PFSK-1 (cell line): ENCODE data around the gene LRBA.

Experiments
- FOXP2 ChIP-seq: optimal IDR thresholded peaks from 2 replicates; pipeline ENCODE3; 2011; ENCODE audit warnings: borderline replicate concordance, control low read depth, inconsistent platforms; ENCODE audit not compliant: insufficient read depth; ENCODE audit errors: extremely low read length, extremely low read depth
- POLR2AphosphoS5 ChIP-seq: IDR thresholded peaks from 2 replicates; pipeline ENCODE4 v1.6.1; 2012; ENCODE audit warnings: low read depth, mild to moderate bottlenecking, control low read depth, low read length, moderate library complexity
- REST ChIP-seq, 2 experiments: IDR thresholded peaks; 2 replicates each; pipeline versions ENCODE4 v1.6.1 to v1.8.0; 2011 to 2012; ENCODE audit warnings: low read depth in 2 of 2, low read length in 2 of 2, control low read depth in 1 of 2, inconsistent platforms in 1 of 2, mild to moderate bottlenecking in 1 of 2, moderate library complexity in 1 of 2; ENCODE audit not compliant: insufficient read depth in 1 of 2
- SIN3A ChIP-seq: IDR thresholded peaks from 2 replicates; pipeline ENCODE4 v1.6.1; 2012; ENCODE audit warnings: mild to moderate bottlenecking, low read length, moderate library complexity, borderline replicate concordance; ENCODE audit not compliant: insufficient read depth
- TAF1 ChIP-seq: IDR thresholded peaks from 2 replicates; pipeline ENCODE4 v1.6.1; 2012; ENCODE audit warnings: low read length, control low read depth, borderline replicate concordance; ENCODE audit not compliant: insufficient read depth

Gene LRBA

GRCh38 chr4:150578745-150579501 is 436.2 kb downstream of the LRBA start:
- TF ChIP-seq POLR2AphosphoS5 (no peak), REST (IDR thresholded peaks at IDR 0.05; ENCODE audit: insufficient read depth in 1 of 2, low read depth in 2 of 2, low read length in 2 of 2) (no peak), FOXP2 (no peak), SIN3A (no peak), TAF1 (no peak)

- TF ChIP-seq SIN3A: no peak
- no peak for TF ChIP-seq TAF1
- no peak for TF ChIP-seq REST (IDR thresholded peaks at IDR 0.05; ENCODE audit: insufficient read depth in 1 of 2, low read depth in 2 of 2, low read length in 2 of 2)
- TF ChIP-seq POLR2AphosphoS5: no peak
- TF ChIP-seq FOXP2: no peak
Measured at GRCh38 chr4:150577796-150578195, 437.3 kb downstream of the LRBA start.

GRCh38 chr4:150574678-150575077 is 440.4 kb downstream of the LRBA start:
- TF ChIP-seq SIN3A: no peak
- TF ChIP-seq FOXP2: no peak
- no peak for TF ChIP-seq POLR2AphosphoS5
- TF ChIP-seq REST (IDR thresholded peaks at IDR 0.05; ENCODE audit: insufficient read depth in 1 of 2, low read depth in 2 of 2, low read length in 2 of 2): no peak

GRCh38 chr4:150573534-150573933 is 441.6 kb downstream of the LRBA start:
- no peak for TF ChIP-seq POLR2AphosphoS5
- no peak for TF ChIP-seq FOXP2
- TF ChIP-seq SIN3A: no peak
- no peak for TF ChIP-seq REST (IDR thresholded peaks at IDR 0.05; ENCODE audit: insufficient read depth in 1 of 2, low read depth in 2 of 2, low read length in 2 of 2)
- TF ChIP-seq TAF1: no peak
